Measurements from ENCODE around the gene ARL15.

GRCh38 chr5:54176066-54176830, 134.1 kb downstream of the ARL15 start:
- TF ChIP-seq ZNF699 (CRISPR knock-in tag; IDR thresholded peaks at IDR 0.05; ENCODE audit: insufficient replicate concordance) (no peak), LARP7 (IDR thresholded peaks at IDR 0.05) (no peak), HOMEZ (CRISPR knock-in tag; IDR thresholded peaks at IDR 0.05) (no peak)

Measured in K562 (cell line).